Stimulated activated CD4-positive, alpha-beta T cell treated with anti-CD3 and anti-CD28 coated beads, TNF-alpha, amount 100 ng/mL, for 4 hours (primary cell): Measurements from ENCODE around the gene MCF2L.
A peak's percentile ranks its signal among the peaks of the same experiment; 100 is the strongest.
"Not testable (repeated sequence)": the region's sequence is repeated elsewhere in the genome, so short reads cannot be mapped to it uniquely, and the experiment has no call there.

Experiments used
- DNase-seq, 3 experiments: peaks; one replicate each; pipeline ENCODE4 v3.0.0-alpha.2; 2020; ENCODE audit warnings: low read depth in 3 of 3

The MCF2L gene, protein sequence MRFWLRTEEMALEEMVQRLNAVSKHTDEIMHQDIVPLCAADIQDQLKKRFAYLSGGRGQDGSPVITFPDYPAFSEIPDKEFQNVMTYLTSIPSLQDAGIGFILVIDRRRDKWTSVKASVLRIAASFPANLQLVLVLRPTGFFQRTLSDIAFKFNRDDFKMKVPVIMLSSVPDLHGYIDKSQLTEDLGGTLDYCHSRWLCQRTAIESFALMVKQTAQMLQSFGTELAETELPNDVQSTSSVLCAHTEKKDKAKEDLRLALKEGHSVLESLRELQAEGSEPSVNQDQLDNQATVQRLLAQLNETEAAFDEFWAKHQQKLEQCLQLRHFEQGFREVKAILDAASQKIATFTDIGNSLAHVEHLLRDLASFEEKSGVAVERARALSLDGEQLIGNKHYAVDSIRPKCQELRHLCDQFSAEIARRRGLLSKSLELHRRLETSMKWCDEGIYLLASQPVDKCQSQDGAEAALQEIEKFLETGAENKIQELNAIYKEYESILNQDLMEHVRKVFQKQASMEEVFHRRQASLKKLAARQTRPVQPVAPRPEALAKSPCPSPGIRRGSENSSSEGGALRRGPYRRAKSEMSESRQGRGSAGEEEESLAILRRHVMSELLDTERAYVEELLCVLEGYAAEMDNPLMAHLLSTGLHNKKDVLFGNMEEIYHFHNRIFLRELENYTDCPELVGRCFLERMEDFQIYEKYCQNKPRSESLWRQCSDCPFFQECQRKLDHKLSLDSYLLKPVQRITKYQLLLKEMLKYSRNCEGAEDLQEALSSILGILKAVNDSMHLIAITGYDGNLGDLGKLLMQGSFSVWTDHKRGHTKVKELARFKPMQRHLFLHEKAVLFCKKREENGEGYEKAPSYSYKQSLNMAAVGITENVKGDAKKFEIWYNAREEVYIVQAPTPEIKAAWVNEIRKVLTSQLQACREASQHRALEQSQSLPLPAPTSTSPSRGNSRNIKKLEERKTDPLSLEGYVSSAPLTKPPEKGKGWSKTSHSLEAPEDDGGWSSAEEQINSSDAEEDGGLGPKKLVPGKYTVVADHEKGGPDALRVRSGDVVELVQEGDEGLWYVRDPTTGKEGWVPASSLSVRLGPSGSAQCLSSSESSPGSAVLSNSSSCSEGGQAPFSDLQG

DNA sequence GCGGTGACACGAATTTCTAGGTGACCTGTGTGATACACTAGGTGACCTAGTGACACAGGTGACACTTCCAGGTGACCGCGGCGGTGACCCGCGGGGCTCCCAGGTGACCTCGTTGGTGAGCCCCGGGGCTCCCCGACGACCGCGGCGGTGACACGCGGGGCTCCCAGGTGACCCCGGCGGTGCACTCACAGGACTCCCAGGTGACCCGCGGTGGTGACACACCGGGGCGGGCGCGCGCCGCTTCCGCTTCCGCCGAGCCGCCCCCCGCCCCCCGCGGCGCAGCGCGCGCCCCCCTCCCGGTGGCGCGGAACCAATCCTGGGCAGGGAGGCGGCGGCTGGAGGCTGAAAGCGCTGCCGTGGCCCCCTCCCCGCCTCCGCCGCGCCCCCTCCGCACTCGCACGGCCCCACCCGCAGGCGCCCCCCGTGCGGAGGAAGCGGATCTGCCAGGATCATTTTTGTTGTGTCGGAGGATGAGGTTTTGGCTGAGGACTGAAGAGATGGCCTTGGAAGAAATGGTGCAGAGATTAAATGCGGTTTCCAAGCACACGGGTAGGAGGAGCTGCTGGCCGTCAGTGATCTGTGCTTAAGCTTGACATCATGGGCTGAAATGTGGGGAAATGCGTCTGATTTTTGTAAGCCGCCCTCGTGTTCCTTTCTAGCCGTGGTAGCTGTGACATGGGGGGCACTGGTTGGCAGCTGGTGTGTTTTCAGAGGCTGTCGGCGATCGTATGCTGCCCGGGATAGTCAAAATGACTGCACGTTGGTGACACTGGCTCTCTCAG, at the start of gene MCF2L:
MCF2L (plus strand) TSS at position 305 of the 782 bp plus-strand sequence; CDS start at position 471, 166 bp downstream.
- peak; percentile 28 to 50 (median 36) for DNase-seq

DNA sequence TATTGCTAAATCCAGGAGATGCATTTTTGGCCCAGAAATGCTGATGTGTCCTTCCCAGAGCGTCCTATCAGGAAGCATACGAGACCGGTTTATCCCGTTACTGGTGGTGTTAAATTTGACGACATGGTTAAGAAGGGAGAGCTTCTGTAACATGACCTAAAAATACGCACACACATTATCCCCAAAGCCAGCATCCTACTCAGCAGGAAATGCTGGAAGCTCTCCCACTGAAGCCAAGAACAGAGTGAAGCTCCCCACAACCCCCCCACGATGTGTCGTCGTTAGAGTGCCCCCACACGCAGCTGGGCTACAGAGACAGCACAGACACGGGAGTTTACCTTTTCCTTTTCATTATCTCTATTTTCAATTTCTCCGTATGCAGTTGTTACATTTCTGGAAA, 45.1 kb upstream of the MCF2L start:
- no peak for DNase-seq

DNA sequence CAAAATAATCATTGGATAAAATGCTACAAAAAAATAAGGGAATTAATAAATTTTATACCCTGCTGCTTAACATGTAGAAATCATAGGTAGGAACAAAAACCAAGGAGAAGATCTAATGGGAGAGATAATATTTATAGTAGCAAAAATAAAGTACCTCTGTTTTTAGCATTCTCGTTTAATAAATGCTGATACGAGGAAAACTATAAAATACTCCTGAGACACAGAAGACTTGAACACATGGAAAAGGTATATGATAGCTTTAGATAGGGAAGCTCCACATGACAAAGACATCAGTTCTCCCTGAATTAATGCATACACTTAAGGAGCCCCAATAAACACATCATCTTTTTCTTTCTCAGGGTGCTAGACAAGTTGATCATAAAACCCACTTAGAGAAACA, 44.6 kb upstream of the MCF2L start:
- DNase-seq = no peak

DNA sequence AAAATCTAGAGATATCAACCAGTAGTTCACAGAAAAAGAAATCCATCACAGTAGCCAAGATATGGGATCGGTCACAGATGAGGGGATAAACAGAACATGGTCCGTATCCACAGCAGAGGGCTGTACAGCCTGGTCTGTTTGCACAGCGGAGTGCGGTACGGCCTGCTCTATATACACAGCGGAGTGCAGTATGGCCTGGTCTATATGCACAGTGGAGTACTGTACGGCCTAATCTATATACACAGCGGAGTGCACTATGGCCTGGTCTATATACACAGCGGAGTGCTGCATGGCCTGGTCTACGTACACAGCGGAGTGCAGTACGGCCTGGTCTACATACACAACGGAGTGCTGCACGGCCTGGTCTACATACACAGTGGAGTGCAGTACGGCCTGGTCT, 43.0 kb upstream of the MCF2L start:
- DNase-seq = no peak

DNA sequence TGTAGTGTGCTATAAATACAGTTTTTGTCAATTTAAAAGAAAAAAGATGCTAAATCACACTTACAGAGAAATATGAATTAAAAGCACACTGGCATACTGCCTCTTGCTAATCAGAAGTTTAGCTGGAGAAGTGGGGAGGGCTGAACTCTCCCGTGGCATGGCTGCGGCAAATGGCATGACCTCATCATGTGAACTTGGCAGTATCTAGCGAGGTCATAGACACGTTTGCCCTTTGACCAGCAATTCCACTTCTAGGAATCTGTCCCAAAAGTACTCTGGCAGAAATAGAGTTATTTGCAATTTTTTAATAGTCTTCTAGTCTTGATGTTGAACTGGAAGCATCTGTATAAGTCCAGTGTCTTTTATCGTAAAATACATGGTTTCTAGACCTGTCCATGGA, 42.0 kb upstream of the MCF2L start:
- no peak for DNase-seq

DNA sequence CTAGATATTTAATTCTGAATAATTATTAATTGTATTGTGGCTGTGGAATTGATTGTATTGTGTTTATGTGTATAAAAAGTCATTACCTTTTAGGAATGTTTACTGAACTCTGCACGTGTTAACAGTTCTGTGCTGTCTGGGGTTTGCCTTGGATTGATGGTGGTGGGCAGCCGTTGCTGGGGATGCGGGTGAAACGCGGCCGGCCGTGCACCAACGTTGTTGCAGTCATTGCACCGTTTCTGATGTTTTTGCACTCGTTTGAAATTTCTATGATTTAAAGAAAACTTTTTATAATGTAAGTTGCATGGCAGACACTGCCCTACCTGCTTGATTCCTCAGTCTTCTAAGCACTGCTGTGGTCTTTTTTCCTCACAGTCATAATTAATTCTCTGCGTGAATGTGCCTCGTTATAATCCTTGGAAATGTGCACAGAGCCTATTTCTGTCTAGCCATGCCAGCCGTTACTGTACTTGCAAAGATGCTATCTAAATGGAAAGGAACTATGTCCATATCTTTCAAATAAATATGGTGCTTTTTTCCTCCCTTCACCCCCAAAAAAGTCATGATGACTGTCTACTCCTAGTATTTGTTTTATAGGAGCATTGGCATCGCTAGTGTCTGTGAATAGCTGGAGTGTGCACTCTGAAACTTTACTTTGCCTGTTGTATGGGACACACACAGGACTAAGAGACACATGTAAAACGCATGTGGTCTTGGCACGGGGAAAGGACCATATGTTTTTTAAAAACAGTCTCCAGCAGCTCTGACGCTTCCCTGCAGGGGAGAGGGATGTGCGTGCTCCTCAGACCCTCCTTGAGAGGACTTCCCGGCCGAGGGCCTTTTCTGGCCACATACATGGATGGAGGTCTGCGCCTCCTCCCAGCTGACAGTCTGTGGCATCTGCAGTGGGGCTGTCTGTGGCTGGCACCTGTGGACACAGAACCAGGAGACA, 40.7 kb upstream of the MCF2L start:
- no peak for DNase-seq

DNA sequence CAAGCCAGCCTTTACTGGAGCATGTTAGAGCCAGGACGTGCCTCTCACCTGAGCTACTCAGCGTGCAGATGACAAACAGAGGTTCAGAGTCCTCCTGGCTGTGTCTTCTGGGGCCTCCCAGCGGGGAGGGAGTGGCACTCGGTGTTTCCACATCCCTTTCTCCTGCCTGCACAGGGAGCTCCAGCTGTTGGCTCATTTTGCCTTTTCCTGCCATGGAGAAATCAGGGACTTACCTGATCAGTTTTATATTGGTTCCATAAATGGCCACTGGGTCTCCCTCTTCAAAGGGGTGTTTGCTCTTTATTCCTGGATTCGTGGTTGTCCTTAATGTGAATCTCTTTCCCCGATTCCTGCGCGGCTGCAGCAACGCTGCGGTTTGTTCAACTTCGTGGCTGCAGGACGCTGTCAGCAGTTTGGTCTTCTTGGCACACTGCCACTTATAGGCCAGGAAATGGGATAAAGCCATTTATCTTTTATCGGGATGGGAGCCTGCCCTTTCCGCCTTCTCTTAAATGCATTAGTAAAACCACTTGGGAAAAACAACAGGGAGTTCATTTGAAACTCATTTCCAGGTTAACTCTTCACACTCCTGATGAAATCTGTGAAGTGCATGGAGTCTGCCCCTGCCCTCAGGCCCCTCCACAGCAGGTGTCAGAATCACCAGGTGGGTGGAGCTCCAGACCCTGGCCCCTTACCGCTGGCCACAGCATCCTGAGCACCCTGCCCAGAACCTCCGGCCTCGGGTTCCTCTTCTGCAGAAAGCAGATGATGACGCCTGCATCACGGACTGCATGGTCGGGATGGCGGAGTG, 39.8 kb upstream of the MCF2L start:
- DNase-seq = no peak

DNA sequence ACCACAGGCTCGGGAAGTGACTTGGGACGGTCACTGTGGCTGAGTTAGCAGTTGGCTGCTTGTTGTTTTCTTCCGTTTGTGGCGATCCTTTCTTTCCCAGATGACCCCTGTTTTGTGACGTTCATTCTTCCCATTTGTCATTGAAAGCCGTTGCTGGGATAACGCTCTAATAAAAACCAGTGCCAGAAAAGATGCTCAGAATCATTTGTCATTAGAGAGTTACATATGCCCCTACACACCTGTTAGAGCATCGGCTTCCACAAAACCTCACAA, 39.3 kb upstream of the MCF2L start:
- DNase-seq = no peak

DNA sequence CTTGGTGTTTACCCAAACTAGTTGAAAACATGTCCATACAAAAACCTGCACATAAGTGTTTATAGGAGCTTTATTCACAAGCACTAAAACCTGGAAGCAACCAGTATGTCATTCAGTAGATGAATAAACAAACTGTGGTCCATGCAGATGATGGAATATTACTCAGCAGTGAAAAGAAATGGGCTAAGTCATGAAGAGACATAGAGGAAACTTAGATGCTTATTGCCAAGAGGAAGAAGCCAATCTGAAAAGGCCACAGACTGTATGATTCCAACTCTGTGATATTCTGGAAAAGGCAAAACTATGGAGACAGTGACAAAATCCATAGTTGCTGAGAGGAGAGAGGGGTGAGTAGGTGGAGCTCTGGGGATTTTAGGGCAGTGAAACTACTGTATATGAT, 38.8 kb upstream of the MCF2L start:
- DNase-seq = no peak

DNA sequence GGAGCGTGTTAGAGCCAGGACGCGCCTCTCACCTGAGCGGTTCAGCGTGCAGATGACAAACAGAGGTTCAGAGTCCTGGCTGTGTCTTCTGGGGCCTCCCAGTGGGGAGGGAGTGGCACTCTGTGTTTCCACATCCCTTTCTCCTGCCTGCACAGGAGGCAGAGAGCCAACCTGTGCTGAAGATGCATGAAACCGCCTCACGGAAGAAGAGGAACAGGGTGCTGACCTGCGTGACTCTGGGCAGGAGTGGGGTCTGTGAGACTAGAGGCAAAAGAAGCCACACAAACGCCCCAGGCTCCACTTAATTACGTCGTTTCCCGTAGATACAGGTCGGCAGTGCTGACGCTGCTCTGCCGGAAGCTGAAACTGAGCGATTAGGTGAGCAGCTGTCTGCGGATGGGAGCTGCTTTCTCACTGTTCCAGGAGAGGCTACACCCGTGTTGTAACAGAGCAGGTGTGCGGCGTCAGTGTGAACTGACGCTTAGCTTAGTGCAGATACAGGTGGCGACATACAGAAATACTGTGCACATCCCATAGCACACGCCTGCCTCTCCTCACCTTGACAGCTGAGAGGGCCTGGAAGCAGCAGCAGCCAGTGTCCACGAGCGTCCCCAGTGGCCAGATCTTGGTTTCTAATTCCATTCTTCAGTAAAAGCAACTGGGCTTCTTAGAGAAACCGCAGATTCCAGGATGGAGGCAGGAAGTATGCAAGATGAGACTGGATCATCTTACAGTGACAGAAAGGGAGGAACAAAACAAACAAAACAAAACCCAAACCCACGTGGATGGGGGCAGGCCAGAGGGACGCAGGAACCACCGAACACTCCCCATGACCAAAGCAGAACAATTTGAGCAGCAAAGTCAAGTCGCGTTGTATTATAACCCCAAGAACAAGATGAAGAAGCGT, 37.7 kb upstream of the MCF2L start:
- no peak for DNase-seq

DNA sequence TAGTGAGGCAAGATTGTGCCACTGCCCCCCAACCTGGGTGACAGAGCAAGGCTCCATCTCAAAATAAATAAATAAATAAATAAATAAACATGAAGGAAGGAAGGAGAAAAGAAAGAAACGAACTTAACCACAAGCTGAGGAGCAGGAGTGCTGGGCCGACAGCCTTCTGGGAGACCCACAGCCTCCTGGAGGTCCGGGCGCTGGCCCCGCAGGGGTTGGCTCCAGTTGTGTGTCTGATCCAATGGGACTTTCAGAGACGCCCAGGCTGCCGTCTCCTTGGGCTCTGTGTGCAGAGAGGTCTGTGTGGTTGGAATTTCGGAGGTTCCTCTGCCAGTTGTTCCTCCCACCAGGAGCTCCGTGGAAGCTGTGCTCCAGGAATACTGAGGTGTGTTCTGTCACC, 36.0 kb upstream of the MCF2L start:
- no peak for DNase-seq

DNA sequence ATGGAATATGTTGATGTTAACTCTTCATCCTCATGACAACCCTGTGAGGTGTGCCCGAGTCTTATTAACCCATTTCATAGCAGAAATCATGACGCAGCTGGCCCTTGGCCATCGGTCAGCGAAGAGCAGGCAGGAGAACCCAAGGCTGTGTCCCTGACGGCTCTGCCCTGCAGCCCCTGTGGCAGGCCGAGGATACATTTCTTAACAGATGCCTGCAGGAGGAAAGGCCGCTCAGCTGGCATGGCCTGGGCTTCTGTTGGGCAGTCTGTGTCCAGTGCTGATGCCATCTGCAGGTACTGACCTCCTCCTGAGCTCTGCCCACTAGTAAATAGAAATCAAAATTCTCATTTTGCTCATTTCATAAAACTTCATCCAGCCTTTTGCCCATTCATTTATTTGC, 35.4 kb upstream of the MCF2L start:
- no peak for DNase-seq

DNA sequence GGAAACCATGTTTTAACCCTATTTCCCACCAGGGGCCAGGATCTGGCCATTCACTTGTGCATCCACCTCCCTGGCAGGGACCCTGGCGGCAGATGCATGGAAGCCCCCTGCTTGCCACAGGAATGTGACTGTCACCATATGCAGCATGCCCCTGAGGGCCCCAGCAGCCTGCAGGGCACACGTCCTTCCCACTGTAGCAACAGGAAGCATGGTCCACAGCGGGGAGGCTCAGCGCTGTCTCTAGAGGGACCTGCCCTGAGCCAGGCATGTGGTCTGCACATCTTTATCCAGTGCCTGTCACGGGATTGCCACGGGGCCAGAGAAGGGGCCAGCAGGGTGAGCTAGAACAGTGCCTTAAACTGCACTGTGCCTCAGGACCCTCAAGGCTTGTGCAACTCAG, 34.9 kb upstream of the MCF2L start:
- no peak for DNase-seq

DNA sequence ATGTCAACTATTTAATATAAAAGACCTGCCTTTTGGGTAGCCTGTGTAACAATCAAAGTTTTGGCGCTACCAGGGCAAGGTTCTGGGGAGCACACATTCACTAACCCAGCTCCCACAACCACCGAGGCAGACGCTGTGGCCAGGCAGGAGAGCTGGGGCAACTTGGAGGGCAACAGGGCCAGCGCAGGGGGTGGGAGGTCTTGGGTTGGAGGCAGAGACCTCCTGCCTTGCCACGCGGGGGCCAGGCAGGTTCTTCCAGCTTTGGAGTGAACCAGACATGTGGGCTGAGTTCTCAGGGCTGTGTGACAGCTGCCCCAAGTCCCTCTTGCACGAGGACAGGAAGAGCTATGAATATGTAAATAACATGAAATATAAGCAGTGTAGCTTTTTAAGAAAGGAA, 30.3 kb upstream of the MCF2L start:
- no peak for DNase-seq

DNA sequence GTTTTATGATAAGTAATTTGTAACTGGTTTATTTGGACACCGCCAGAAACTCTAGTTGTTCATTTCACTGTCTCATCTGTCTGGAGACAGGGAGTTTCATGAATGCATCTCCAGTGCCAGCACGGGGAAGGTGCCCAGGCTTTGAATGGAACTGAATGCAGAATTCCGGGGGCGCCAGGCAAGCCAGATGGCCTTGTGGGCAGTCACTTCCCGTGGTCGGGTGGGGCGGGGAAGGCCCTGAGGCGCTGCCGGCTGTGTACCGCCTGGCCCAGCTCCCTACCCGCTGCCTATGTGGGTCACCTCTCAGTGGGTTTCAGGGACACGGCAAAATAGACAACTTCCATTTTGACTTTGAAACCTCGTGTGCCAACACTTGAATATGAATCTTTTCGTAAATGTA, 28.8 kb upstream of the MCF2L start:
- DNase-seq = no peak

DNA sequence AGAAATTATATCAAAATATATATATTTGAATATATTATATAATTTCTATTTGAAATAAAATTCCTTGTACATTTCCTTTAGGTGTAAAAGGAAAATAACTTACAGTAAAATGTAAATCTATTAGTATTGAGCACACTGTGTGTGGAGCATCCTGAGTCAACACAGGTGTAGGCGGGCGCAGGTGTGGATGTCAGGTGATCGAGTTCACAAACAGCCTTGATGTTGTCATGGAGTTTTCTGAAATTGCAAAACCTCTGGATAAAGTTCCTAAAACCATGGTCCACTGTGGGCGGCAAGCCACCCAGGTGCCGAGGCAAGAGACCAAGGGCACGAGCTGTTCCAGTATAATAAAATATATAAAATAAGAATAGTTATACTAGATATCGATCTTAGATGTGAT, 27.7 kb upstream of the MCF2L start:
- no peak for DNase-seq

DNA sequence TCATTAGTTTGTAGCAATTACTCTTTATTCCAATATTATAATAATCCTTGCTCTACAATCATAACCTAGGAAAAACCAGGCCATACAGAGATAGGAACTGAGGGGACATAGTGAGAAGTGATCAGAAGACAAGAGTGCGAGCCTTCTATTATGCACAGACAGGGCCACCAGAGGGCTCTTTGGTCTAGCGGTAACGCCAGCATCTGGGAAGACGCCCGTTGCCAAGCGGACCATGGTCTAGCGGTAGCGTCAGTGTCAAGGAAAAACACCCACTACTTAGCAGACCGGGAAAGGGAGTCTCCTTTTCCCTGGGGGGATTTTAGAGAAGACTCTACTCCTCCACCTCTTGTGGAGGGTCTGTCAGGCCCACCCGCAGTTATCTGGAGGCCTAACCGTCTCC, 27.2 kb upstream of the MCF2L start:
- DNase-seq = not testable (repeated sequence)

DNA sequence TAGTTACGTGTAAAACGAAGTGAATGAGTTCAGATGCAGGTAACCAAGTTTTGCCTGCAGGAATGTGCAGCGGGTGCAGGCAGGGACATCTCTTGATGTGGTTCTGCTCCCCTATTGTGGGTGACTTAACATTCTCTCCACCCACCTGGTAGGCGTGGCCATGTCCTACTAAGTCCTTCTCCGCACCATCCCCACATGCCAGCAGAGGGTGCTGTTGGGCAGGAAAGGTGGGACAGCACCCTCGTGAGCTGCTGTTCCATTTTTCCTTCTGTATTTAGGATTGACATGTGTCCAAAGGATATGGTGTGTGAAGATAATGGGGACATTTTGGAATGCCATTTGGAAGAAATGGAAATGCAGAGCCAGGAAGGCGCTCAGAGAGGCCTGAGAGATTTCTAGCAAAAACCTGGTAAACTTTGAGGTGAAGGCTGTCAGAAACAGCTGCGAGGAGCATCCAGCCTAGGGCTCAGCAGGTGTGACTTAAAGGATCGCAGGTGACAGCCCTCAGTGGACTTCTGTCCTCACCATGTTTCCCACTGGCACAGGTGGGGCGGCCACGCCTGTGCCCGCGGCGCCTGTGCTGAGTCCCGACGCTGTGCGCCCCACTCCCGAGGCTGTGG, 26.2 kb upstream of the MCF2L start:
- peak; percentile 92 to 97 (median 95) for DNase-seq
